ENCODE data around the gene SLC27A4. TPM values are rescaled to one million over a fixed set of nuclear protein-coding genes. Genes with fewer than 3 reads are reported as not detected.

SLC27A4 gene
- total and polyA plus RNA-seq, 2 of the 13 experiments (the other 11 are each of a cell fraction or from before 2014, with no cell fraction given), result 10.6 to 18.8 TPM

GRCh38 chr9:128361986-128362646, 21.8 kb downstream of the SLC27A4 start (continued):
- TF ChIP-seq HNF4A (CRISPR knock-in tag; IDR thresholded peaks at IDR 0.05) (no peak), KMT2A (CRISPR knock-in tag; IDR thresholded peaks at IDR 0.05) (no peak), AHR (CRISPR knock-in tag; IDR thresholded peaks at IDR 0.05) (0 out of 2 replicates have a peak, but pooled peaks have one; percentile 60), GTF2F1 (IDR thresholded peaks at IDR 0.05; ENCODE audit: low read length) (no peak), ZNF30 (CRISPR knock-in tag; IDR thresholded peaks at IDR 0.05) (no peak), FOXC1 (CRISPR knock-in tag; IDR thresholded peaks at IDR 0.05; ENCODE audit: borderline replicate concordance) (no peak), FOXP4 (CRISPR knock-in tag; IDR thresholded peaks at IDR 0.05) (0 out of 2 replicates have a peak, but pooled peaks have one; percentile 7), MXD3 (CRISPR knock-in tag; IDR thresholded peaks at IDR 0.05) (peak; percentile 25; the same call in 1 of the 2 replicates), ZNF570 (CRISPR knock-in tag; IDR thresholded peaks at IDR 0.05; ENCODE audit: borderline replicate concordance) (no peak), ZFY (CRISPR knock-in tag; IDR thresholded peaks at IDR 0.05) (0 out of 2 replicates have a peak, but pooled peaks have one; percentile 23), WIZ (CRISPR knock-in tag; IDR thresholded peaks at IDR 0.05) (no peak), ZNF773 (CRISPR knock-in tag; IDR thresholded peaks at IDR 0.05; ENCODE audit: borderline replicate concordance) (no peak), KDM1A (CRISPR knock-in tag; IDR thresholded peaks at IDR 0.05) (no peak)
- TF ChIP-seq, protein P1, sequence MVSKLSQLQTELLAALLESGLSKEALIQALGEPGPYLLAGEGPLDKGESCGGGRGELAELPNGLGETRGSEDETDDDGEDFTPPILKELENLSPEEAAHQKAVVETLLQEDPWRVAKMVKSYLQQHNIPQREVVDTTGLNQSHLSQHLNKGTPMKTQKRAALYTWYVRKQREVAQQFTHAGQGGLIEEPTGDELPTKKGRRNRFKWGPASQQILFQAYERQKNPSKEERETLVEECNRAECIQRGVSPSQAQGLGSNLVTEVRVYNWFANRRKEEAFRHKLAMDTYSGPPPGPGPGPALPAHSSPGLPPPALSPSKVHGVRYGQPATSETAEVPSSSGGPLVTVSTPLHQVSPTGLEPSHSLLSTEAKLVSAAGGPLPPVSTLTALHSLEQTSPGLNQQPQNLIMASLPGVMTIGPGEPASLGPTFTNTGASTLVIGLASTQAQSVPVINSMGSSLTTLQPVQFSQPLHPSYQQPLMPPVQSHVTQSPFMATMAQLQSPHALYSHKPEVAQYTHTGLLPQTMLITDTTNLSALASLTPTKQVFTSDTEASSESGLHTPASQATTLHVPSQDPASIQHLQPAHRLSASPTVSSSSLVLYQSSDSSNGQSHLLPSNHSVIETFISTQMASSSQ (IDR thresholded peaks at IDR 0.05; ENCODE audit: low read depth), result no peak
- TF ChIP-seq, protein P1 (CRISPR knock-in tag; IDR thresholded peaks at IDR 0.05; ENCODE audit: borderline replicate concordance), result 0 out of 2 replicates have a peak, but pooled peaks have one; percentile 22
- TF ChIP-seq, protein P2, sequence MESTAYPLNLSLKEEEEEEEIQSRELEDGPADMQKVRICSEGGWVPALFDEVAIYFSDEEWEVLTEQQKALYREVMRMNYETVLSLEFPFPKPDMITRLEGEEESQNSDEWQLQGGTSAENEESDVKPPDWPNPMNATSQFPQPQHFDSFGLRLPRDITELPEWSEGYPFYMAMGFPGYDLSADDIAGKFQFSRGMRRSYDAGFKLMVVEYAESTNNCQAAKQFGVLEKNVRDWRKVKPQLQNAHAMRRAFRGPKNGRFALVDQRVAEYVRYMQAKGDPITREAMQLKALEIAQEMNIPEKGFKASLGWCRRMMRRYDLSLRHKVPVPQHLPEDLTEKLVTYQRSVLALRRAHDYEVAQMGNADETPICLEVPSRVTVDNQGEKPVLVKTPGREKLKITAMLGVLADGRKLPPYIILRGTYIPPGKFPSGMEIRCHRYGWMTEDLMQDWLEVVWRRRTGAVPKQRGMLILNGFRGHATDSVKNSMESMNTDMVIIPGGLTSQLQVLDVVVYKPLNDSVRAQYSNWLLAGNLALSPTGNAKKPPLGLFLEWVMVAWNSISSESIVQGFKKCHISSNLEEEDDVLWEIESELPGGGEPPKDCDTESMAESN (CRISPR knock-in tag; conservative IDR thresholded peaks at IDR 0.05), result no peak
- TF ChIP-seq, protein P3, sequence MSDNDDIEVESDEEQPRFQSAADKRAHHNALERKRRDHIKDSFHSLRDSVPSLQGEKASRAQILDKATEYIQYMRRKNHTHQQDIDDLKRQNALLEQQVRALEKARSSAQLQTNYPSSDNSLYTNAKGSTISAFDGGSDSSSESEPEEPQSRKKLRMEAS (IDR thresholded peaks at IDR 0.05), result peak; percentile 44; the same call in 1 of the 2 replicates
